ENCODE measurements around the gene RGPD8.
A peak's percentile ranks its signal among the peaks of the same experiment; 100 is the strongest.
"Not testable (repeated sequence)": the region's sequence is repeated elsewhere in the genome, so short reads cannot be mapped to it uniquely, and the experiment has no call there.

RGPD8 gene

DNA sequence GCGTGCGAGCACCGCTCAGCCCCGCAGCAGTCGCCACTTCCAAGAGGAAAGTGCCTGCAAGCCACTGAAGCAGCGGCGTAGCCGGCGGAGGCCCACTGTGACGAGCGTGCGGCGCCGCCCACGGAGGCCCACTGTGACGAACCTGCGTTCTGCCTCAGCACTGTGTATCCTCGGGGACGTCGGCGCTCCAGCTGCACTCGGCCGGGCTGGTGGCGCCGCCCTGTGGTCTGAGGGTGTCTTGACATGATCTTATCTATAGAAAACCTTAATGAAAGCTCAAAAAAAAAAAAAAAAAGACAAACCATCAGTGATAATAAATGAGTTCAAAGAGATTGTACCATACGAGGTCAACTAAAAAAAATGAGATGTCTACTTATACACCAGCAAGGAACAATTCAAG lies at the start of gene RGPD8:
Gene RGPD8, minus strand, starts transcription at position 166 of the 400 bp plus-strand sequence. CDS start 192 bp downstream, outside the sequence.
- peak; percentile 88 for DNase-seq

DNA sequence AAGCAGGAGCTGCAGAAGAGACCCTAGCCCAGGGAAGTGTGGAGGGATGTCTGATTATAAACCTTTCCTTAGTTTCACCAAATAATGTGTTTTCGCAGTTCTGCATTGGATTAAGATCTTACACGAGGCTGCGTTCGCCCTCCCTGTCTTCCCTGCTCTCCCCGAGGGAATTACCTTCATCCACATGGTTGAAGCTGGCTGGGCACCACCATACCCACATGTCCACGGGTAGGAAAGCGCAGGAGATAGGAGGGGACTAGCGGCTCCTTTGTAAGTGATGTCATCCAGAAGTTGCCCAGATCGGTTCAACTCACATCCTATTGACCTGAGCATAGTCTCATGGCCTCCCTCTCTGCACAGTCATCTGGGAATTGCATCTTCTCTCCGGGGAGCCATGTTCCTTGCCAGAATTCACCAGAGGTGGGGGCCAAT lies 49.6 kb upstream of the RGPD8 start:
- no peak for DNase-seq

GRCh38 chr2:112482309-112483041 lies 49.0 kb upstream of the RGPD8 start:
- peak; percentile 37 for DNase-seq

GRCh38 chr2:112481528-112482233 lies 48.2 kb upstream of the RGPD8 start, which contains the start of gene TTL:
TTL (plus strand) TSS chr2:112482156; CDS start chr2:112482345, 189 bp downstream.
- peak; percentile 85 for DNase-seq

- DNase-seq, result peak; percentile 88
Observed at GRCh38 chr2:112481050-112481527, 47.6 kb upstream of the RGPD8 start.

DNA sequence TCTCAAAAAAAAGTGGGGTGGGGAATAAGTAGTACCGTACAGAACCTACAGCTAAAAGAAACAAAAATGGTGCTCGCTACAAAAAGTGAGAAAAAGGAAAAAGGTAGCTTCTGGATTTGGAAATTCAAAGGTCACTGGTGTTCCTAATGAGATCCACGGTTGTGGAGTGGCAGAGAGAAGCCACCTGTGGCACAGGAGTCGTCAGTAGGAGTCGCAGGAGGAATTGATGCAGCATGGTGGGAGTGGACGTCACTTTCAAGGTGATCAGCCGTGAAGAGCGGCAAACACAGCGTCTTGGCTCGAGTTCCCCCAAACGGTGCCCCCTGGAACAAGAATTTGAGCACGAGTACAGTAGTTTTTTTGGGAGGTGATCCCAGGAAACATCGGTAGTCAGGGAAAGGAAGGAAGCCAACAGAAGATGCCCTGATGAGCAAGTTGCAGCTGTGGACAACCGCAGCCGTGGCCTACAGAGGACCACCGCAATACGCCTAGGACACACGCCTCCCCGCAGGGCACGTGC lies 47.1 kb upstream of the RGPD8 start:
- peak; percentile 24 for DNase-seq

DNA sequence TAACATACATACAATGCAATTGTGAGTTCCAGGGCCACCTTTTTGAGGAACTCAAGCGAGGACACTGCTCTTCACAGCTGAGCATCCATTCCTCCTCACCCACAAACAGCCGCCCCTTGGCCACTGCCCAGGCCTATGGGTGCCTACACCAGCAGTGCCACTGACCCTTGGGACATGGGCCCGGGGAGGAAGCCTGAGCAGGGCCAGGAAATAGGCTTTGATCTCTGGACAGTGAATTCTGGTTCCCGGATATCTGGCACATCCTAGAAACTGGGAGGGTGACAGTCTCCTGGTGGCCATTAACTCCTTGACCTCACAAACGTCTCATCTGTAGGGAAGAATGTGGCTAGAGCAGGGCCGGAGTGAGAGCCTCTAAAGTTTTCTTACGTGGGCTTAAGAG lies 43.0 kb upstream of the RGPD8 start:
- no peak for DNase-seq

DNA sequence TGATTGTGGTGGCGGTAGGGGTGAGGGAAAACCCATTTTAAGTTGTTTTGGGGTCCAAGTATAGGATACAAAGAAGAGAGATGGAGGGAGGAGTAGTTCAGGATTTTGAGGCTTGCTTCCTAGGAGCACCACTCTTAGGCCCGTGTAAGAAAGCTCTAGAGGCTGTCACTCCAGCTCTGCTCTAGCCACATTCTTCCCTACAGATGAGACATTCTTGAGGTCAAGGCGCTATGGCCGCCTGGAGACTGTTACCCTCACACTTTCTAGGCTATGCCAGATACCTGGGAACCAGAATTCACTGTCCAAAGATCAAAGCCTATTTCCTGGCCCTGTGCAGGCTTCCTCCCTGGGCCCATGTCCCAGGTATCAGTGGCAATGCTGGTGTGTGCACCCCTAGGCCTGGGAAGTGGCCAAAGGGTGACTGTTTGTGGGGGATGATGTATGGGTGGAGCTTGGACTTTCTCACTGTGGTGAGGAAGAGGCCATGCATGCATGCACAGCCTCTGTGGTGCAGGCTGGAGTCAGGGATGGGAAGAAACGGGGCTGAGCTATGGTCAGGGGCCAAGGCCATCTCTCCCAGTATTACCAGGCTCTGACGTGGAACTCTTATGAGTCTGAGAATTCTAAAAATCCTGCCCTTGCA lies 41.5 kb upstream of the RGPD8 start:
- DNase-seq, result no peak

DNA sequence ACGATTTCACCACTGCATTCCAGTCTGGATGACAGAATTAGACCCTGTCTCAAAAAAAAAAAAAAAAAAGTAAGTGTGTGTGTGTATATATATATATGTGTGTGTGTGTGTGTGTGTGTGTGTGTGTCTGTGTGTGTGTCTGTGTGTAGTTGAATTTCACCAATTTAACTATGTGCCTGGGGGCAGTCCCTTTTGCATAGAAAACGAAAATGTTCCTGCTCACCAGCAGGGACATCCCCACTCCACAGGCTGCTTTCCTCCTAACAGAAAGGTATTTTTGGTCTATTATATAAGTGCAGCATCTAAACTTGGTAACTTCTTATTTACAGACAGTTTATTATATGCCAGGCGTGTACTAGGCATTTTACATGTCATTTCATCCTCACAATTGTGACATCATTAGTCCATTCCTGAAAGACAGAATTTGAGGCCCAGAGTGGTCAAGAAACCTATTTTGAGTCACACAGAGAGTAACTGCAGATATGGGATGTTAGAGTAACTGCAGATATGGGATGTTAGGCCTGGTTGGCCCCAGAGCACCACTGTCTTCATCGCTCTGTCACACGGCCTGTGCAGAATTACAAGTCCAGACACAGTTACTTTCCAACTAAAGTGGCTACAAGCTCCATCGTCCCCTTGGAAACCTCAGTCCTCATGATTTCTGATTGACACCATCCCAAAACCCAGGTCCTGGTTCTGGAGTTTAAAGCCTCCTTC lies 39.3 kb upstream of the RGPD8 start:
- no peak for DNase-seq

DNA sequence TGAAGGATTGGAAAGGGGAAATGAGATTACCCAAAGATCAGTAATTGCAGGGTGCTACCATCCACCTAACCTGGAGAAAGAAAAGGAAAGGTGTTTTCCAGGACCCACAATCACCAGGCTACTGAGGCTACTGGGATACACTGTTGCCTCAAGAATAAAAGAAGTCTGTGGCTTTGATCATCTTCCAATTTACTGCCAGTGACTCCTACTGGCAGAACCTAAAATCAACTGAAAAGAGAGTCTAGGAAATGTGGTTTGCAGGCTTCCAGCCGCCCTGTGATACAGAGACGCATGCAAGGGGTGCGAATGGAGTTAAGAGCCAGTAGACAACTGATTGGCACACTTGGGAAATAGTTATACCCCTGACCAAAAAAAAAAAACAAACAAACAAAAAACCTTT lies 31.9 kb upstream of the RGPD8 start:
- no peak for DNase-seq

- no peak for DNase-seq
Observed at GRCh38 chr2:112463256-112463655, 29.8 kb upstream of the RGPD8 start.

DNA sequence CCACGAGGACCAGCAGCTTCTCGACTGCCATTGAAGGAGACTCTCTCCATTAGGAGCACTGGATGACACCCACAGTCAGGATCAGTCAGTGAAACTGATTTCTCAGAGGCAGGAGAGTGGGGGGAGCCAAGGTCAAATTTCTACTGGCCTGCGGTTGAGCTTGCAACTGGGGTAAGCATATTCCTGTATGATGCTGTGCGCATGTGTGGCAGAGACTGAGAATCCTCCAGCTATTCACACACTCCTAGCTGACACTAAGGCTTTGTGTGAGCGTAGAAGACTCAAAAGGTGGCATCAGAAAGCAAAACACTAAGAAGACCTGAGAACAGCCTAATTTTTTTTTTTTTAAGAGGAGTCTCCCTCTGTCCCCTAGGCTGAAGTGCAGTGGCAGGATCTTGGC lies 28.7 kb upstream of the RGPD8 start:
- no peak for DNase-seq

GRCh38 chr2:112459372-112459771 lies 25.9 kb upstream of the RGPD8 start:
- no peak for DNase-seq

- no peak for DNase-seq
Observed at GRCh38 chr2:112454586-112454985, 21.1 kb upstream of the RGPD8 start.

DNA sequence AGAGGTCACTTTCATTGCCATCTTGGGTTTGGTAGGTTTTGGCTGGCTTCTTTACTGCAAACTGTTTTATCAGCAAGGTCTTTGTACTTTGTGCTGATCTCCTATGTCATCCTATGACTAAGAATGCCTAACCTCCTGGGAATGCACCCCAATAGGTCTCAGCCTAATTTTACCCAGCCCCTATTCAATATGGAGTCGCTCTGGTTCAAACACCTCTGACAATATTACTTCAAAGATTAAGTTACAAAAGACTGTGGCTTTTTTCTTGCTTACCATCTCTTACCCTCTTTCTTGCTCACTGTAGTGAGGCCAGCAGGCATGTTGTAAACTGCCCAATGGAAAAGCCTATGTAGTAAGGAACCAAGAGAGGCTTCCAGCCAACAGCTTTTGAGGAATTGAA lies 17.9 kb upstream of the RGPD8 start:
- no peak for DNase-seq

GRCh38 chr2:112449854-112450253 lies 16.4 kb upstream of the RGPD8 start:
- no peak for DNase-seq

DNA sequence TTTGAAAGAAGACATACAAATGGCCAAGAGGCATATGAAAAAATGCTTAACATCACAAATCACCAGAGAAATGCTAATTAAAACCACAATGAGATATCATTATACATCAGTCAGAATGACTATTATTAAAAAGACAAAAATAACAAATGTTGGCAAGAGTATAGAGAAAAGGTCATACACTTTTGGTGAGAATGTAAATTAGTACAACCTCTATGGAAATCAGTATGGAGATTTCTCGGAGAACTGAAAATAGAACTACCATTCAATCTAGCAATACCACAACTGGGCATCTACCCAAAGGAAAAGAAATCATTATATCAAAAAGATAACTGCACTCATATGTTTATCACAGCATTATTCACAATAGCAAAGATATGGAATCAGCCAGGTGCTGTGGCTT lies 10.8 kb upstream of the RGPD8 start:
- not testable (repeated sequence) for DNase-seq

DNA sequence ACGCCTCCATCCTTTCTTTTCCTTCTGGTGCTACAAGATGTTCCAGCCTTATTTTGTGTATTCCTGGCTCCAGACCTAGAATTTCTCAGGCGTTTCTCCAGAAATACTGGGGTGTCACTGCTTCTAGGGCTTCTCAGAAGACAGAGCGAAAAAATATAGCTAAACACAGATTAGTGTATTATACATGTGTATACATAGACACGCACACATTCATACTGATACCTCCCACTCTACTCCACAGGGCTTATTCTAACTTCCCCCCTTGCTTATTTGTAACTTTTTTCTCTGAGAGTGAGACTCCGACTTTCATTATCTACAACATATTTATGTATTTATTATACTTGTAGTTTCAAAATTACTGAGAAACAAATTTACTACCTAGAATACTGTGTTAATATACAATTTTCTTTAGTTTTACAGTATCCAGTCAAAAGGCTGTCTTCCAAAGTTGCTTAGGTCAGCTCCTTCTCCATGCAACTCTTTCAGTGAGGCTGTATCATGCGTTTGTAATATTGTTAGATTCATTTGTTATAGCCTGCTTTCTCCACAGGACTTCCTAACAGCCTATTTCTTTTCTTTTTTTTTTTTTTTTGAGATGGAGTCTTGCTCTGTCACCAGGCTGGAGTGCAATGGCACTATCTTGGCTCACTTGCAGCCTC lies 5.3 kb upstream of the RGPD8 start:
- DNase-seq, result not testable (repeated sequence)

DNA sequence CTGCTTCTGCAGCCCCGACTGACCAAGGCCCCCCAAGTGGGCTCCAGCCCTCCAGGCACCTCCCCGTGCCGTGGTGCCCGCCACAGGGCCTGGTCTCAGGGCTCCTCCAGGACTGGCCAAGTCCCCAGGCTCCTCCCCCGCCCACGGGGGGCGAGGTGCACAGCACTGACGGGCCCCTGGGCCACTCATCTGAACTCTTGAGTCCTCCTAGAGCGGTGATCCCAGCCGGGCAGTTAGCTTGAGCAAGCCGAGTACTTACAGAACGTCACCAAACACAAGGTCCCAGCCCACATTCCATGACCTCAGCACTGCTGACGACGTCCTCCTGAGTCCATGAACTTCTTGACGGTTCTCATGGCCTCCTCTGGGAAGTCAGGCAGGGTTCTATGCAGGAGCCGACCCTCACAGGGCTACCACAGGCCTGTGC lies 4.0 kb upstream of the RGPD8 start:
- not testable (repeated sequence) for DNase-seq

DNA sequence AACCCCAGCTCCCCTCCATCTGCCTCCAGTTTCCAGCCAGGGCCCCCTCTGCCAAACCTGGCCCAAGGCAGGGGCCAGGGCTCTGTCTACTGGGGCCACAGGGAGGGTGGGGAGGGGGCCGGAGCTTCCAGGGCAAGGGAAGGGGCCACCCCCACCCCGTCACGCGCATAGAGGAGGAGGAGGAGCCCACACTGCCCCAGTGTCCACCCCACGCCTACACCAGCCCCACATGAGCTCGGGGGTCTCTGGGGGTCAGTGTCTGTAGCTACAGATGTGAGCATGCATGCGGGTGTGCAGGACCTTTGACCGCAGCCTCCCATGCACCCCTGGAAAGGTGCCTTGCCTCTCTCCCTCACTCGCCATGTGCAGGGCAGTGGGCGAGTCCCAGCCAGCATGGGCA lies 3.5 kb upstream of the RGPD8 start:
- not testable (repeated sequence) for DNase-seq

GRCh38 chr2:112435716-112436431 lies 2.4 kb upstream of the RGPD8 start:
- DNase-seq, result not testable (repeated sequence)
